ENCODE data around the gene ZCWPW1.

- no peak for TF ChIP-seq CTCF (IDR thresholded peaks at IDR 0.05; ENCODE audit: poor library complexity)
- TF ChIP-seq EZH2 (IDR thresholded peaks at IDR 0.05; ENCODE audit: borderline replicate concordance) = no peak
- TF ChIP-seq EZH2phosphoT487 (IDR thresholded peaks at IDR 0.05; ENCODE audit: low read depth, severe bottlenecking, unreplicated experiment) = no peak
Observed at GRCh38 chr7:100472854-100473499, 44.5 kb upstream of the ZCWPW1 start.
